GM21381 (cell line): Measurements from ENCODE around the gene TRPC6.

Experiments used
- ATAC-seq: cut with Tn5 transposase; IDR thresholded peaks from one replicate; pipeline ENCODE4 v1.9.1; 2021; ENCODE audit warnings: mild to moderate bottlenecking, moderate library complexity; ENCODE audit not compliant: unreplicated experiment

Gene TRPC6

DNA sequence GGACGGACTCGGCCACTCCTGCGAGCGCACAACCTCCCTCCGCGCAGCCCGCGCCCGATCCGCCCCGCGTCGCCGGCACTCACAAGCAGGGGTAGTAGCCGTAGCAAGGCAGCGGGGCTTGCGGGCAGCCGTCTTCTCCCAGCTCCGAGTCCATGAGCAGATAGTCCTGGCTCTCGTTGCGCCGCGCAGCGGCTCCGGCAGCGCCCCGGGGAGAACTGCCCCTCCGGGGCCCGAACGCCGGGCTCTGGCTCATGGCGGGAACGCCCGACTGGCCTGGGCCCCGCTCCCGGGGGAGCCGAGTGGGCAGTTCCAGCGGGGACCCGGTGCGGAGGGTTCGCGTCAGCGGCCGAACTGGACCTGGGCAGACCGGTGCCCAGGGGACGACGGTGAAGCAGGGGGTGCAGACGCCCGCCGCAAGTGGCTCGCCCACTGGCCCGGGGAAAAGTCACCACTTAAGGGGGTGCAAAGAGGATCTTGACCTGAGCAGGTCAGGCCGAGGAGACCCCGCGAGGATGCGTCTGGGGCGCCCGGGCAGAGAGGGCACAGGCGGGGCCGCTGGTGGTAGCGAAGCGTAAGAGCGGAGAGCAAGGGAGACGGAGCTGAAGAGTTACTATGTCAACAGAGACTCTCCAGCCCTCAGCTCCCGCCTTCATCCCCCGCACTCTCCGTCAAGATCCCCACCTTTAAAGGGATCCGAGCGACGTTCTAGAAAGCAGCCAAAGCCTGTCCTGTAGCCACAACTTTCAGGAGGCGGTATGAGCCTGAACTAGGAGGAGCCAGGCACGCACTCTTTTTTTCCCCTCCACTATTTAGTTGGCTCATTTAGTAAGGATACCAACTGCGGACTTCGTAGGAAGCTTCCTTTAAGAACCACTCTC, at the start of gene TRPC6:
TSS of gene TRPC6 (minus strand) at position 757 of the 878 bp plus-strand sequence. CDS start at position 253, 504 bp downstream.
- no peak for ATAC-seq

DNA sequence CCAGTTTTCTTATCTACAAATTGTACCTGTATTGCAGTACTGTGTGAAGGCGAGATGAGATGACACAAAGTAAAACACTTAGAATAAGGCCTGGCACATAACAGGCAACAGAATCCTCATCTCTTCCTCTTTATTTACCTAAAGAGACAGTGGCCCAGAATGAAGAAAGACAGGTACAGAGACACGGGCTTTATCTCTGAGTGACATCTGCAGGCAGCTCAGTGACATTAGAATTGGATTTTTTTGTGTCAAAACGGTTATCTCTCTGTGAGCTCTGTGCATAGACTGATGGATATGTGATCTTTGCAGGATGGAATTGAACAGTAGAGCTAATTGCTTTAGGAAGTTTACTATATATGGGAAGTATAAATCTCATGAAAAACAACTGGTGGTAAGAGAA, 36.2 kb upstream of the TRPC6 start:
- ATAC-seq, result no peak

DNA sequence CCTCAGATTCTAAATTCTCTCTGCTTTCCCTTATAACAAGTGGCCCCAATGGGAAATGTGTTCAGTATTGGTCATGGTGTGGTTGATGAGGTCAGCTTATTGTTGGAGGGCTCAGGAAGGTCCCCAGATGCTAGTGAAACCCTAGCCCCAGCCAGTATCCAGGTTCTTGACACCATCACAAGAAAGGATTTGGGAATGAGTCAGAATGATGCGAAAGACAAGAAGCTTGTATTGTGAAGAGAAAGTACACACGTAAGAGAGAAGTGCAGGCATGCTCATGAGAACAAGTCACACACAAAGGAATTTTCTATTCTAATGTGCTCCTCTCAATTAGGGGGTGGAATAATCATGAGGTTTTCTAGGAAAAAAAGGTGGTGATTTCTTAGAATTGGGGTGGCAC, 34.9 kb upstream of the TRPC6 start:
- no peak for ATAC-seq

DNA sequence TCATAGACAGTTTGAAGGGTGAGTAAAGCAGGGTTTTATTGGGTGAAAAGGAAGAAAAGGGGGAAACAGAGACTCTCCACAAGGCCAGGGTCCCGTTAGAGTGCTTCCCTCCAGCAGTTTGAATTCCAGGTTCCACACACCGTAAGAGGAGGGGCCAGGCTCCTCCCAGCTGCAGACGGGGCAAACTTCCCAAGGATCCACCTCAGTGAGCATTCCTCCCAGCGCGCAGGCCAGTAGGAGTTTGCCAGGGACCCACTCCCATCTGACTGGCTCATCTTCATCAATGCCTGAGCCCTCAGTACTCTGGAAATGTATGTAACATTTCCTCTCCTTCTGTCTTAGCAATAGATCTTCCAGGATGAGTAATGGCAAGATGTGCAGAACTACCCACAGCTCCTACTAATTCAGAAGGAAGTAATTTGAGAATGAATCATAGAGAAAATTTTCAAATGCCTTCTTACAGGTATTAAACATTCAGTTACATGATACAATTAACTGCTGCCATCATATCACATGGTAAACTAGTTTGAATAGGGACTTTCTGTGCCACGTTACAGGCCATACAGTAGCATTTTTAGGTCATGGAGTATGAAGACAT, 34.0 kb upstream of the TRPC6 start:
- ATAC-seq, result no peak

DNA sequence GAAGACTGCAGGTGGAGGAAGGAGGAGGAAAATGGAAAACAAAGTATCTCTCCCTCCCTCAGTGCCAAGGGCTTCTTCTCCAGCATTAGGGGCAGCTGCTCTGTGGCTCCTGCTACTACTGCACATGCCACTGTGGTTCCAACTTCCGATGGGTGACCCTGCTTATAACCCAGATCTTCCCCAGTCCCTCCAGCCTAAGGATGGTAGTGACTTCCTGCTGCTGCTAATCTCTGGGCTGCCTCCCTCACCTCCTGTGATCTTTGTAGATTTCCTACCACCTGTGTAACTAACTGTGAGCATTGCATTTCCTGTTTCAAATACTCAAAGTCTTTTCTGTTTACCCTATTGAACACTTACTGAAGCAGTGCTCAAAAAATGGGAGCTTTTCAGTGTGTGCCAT, 28.7 kb upstream of the TRPC6 start:
- ATAC-seq, result no peak

DNA sequence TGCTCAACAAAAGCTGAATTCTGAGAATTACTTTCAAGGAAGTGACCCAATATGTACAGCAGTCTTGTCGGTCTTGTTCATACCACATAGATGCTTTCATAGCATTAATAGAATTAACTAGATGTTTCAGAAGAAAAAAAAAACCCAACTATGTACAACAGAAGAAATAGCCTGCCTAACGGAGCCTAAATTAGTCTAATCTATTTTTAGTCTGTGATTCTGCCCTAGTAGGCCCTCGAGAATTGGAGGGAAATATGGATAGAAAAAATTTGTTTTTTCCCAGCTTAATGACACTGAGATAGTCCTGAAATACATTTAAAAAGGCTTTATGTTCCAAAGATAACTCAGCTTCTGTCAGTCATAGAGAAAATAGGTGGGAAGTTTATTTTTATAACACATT, 17.1 kb upstream of the TRPC6 start:
- no peak for ATAC-seq

DNA sequence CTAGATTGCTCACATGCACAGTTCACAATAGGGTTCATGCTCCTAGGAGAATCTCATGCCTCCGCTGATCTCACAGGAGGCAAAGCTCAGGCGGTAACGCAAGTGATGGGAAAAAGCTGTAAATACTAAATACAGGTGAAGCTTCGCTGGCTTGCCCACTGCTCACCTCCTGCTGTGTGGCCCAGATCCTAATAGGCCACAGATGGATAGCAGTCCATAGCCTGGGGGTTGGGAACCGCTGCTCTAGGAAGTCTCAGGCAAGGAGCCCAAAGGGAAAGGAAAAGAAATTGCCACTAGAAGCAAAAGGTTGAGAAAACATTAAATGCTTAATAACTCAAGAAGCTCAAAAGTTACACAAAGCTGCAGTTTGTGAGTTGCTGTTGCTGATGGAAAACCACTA, 3.2 kb upstream of the TRPC6 start:
- no peak for ATAC-seq

DNA sequence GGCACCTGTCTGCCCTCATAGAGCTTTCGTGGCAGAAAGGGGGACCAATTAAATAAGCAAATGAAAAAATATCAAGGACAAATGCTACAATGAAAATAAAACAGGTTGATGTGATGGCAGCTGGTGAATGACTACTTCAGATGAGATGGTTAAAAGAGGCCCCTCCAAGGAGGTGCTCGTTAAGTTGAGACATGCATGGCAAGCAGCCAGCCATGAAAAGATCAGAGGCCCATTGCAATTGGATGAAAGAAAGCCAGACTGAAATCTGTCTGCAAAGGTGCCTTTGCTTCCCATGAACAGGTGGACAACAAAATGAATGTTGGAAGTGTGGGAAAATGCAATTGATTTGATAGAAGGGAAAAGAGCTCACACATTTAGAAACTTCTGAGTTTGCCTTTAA, 848 bp upstream of the TRPC6 start:
- no peak for ATAC-seq

DNA sequence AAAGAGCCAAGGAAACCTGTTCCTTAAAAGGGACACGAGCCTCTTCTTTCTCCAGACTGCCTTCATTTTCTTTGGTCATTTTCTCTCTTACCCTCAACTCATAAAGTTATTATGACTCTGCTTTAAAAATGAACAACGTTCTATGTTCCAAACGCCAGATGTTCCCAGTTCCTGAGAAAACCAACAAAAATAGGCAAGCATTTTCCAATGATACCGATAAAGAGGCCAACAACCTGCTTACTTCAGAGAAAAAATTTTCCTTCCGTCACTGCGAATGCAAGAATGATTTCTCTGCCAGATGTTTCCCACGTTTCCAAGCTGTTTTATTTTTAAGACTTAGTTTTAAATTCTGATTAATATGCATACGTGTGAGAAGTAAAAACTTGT, 315 bp upstream of the TRPC6 start:
- no peak for ATAC-seq

DNA sequence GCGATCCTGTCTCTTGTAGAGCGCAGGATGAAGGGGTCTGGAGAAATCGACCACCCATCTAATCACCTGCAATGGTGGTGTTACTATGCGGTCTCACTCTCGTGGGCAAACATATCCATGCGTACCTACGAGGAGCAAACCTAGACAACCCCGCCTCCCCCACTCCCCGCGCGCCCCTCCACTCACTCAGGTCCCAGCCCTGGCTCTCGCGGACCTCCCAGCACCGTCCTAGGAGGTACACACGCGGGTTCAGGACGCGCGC, 887 bp downstream of the TRPC6 start:
- no peak for ATAC-seq

DNA sequence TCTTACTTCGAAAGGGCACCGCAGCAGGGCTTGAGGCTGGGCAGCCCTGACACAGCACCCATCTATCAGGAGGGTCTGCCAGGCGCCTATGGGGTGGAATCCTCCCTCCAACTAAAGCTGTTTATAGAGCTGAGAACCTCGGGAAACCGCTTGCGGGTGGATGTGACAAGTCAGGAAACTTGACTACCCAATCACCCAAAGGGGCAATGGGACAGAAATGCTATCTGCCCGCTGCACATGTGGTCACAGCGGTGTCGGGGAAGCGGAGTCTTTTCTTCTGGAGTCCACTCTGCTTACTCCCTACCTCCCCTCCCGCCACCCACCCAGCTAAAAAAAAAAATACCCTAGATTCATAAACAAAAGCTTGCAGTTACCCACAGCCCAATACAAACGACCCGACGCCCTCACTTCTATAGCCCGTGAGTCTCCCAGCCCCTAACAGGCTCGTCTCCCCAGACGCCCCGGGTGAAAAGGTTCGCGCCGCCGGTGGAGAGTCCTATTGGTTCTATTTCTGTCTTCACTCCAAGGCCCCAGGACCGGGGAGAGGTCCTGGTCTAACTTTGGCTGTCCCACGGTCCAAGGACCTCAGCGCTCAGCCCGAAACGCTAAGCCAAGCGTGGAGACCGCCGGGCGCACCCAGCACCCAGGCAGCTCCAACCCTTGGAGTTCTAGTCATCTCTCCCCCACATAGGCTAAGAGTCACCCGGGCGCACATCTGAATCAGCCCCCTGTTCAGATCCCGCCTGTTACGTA, 1.4 kb downstream of the TRPC6 start:
- no peak for ATAC-seq

DNA sequence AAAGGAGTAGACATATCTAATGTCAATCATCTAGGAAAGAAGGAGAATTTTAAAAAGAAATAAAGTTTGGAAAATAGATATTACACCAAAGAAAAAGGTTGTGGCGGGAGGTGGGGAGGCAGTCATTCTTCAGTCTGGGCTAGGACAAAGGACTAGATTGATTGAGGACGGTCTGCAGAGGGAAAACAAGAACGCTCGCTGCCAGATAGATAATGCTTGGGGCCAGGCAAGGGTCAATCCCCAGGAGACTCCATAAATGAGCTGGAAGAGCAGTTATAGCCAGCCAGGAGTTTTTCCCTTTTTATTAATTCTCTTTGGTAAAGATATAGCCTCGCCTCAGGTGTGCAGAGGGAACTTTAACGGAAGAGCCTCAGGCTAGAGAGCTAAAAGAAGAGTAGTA, 6.3 kb downstream of the TRPC6 start:
- ATAC-seq, result no peak

DNA sequence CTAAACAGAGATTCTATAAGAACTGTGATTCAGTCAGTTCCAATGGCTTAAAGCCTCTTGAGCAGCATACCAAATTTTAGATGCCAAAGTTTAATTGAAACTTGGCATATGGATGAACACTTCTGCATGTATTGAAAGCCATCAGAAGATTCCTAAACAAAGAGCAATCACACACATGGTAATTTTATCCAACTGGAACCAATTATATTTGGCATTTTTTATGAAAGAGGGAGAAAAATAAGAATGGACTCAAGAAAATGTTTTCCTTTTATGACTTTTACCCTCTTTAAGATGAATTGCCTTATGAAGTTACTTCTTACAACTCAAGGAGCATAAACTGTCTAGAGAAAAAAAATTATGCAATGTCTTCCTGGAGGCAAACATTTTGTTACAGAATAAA, 7.4 kb downstream of the TRPC6 start:
- ATAC-seq, result no peak

DNA sequence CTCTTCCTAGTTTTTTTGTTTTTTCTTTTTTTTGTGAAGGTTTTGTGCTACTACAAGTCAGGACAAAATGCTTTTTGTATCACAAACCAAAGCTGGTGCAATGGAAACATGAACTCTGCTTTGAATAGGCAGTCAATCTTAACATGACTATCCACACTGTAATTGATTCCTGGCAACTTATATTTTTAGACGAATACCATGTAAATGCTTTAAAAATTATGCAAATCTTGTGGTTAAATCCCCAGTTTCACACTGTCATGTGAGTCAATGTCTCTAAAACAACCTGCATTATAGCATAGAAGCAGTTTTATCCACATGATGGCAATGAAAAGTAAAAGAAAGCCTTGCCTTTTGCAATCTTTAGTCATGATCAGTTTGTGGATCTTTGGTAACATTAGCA, 8.9 kb downstream of the TRPC6 start:
- no peak for ATAC-seq

DNA sequence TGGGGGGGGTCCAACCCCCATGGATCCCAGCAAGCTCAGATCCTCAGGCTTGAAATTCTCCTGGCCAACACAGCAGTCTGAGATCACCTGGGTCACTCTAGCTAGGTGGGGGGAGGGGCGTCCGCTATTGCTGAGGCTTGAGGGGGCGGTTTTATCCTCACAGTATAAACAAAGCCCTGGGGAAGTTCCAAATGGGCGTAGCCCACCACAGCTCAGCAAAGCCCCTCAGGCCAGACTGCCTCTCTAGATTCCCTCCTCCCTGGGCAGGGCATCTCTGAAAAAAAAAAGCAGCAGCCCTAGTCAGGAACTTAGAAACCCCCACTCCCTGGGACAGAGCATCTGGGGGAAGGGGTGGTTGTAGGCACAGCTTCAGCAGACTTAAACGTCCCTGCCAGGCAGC, 16.7 kb downstream of the TRPC6 start:
- no peak for ATAC-seq

DNA sequence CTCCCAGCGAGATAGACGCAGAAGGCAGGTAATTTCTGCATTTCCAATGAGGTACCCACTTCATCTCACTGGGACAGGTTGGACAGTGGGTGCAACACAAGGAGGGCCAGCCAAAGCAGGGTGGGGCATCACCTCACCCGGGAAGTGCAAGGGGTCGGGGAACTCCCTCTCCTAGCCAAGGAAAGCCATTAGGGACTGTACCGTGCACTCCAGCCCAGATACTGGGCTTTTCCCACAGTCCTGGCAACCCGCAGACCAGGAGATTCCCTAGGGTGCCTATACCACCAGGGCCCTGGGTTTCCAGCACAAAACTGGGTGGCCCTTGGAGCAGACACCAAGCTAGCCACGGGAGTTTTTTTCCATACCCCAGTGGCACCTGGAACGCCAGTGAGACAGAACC, 17.2 kb downstream of the TRPC6 start:
- no peak for ATAC-seq

DNA sequence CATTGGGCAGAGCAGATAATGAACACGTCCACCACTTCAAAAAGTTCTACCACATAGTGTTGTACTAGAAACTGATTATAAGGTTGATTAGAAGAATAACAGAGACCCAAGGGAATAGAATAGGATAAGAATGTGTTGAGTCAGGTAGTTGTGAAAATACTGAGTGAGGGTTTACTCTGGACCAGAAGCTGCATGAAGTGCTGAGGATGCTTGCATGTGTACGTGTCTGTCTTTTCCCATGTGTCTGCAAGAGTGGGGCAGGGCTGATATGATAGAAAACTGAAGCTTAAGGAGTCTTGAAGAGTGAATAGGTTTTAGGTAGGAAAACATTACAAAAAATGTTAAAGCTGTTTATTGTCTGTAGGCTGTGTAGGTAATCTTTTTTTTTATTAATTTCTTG, 20.6 kb downstream of the TRPC6 start:
- ATAC-seq, result no peak

DNA sequence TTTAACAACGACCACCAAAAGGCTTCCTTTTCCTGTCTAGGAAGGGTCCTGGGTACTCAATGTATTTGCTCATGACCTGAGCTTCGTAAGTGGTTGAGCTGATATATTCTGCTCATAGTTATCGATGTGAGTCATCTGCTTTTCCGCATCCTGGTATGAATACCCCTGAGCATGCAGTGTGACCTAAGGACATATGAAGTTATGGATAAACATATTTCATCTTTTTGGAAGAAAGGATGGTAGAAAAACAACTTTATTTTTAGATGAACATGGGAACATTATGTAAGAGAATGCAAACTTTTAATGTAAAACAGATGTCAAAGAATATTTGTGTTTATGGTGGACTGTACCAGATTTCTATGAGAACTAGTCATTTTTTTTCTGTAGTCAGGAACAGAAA, 28.4 kb downstream of the TRPC6 start:
- ATAC-seq, result no peak

DNA sequence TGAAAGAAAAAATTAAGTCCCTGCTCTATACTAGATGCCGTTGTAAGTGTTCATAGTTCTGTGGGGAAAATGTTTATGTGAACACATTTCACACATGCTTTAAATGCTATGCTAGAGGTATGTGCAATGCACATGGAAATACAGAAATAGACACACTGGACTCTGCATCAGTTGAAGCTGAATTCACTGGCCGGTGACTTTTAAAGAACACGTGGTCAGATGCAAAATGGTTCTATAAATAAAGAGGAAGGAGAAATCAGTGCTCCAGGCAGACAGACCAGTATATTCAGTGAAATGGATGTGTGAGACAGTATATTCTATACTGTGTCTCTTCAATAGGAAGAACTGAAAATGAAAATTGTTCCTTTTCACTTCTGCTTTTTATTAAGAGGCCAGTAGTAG, 29.9 kb downstream of the TRPC6 start:
- peak; percentile 99 for ATAC-seq

DNA sequence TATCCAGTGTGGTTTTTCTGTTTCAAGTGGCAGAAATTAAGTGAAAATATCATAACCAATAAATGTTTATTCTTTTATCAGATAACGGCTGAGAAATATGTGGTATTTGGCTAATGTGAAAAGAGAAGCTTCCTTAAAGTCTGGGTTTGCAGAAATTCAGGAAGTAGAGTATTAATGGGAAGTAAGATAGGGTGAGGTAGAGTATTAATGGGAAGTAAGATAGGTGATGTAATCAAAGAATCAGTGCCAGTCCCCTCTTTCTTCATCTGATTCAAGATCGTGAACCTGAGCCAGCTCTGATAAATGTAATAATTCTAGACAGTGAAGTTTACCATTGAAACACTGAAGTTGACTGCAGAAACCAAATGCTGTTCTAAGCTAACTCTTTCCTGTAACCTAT, 30.9 kb downstream of the TRPC6 start:
- ATAC-seq, result no peak

DNA sequence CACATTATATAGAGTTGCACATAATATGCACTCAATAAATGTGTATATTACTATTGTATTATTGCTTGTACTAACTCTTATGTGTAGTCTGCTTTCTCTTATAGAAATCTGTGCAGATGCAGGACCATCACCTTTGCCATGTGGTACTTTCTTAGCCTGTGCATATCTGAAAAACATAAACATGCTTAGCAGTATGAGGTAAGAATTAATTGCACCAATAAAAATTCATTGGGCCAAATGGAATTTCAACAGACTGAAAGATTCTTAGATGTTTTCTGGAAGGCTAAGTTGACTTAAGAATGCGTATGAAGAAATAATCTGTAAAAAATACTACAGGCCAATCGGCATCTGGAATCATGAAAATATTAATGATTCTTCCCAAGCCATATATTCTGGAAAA, 55.3 kb downstream of the TRPC6 start:
- ATAC-seq, result no peak

DNA sequence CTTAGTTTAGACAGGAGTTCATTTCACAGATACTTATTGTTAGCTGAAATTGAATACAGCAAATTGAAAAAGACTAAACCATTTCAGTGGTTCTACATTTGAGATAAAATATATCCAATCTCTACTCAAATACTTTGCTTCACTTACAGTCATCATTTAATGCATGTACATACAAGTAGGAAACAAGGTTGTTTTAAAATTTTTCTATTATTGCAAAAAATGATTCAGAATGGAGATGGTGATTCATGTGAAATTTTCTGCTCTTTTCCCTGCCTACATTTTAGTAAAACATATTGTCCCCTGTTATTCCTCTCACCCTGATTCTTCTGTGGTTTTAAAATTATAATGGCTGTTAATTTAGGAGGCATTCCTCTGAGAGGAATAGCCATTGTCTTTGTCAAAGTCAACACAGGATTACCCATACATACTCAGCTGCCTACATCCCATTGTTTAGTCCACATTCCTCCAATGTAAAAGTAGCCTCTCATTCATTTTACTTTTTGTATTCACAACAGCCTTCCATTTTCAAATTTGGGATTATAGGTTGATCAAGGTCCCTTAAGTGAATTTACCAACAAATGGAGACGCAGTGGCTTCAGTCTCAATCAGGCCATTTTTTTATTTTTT, 60.1 kb downstream of the TRPC6 start:
- ATAC-seq, result no peak
